ENCODE data around the gene NANOS2. TPM values are rescaled to one million over a fixed set of nuclear protein-coding genes. Genes with fewer than 3 reads are reported as not detected.

The NANOS2 gene
- total and polyA plus RNA-seq, 2 of the 13 experiments (the other 11 are each of a cell fraction or from before 2014, with no cell fraction given) = not detected

DNA sequence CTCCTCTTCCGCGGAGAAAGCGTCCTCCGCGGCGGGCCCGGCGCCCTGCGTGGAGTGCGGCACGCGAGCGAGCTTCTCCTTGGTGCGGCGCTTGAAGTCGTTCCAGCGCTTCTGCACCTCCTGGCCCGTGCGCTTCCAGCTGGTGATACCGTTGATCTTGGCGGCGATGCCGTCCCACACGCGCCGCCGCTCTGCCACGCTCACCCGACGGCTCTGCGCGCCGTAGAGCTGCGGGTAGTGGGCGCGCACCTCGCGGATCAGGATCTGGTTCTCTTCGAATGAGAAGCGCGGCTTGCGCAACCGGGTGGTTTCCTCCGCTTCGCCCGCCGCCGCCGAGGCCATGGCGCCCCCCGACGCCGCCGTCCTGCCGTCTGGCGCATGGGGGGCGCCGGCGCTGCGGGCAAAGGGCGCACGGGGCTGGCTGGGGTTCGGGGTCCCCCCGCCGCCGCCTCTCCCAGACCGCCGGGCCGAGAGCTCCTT lies 13.1 kb downstream of the NANOS2 start (continued):
- TF ChIP-seq, protein P1, sequence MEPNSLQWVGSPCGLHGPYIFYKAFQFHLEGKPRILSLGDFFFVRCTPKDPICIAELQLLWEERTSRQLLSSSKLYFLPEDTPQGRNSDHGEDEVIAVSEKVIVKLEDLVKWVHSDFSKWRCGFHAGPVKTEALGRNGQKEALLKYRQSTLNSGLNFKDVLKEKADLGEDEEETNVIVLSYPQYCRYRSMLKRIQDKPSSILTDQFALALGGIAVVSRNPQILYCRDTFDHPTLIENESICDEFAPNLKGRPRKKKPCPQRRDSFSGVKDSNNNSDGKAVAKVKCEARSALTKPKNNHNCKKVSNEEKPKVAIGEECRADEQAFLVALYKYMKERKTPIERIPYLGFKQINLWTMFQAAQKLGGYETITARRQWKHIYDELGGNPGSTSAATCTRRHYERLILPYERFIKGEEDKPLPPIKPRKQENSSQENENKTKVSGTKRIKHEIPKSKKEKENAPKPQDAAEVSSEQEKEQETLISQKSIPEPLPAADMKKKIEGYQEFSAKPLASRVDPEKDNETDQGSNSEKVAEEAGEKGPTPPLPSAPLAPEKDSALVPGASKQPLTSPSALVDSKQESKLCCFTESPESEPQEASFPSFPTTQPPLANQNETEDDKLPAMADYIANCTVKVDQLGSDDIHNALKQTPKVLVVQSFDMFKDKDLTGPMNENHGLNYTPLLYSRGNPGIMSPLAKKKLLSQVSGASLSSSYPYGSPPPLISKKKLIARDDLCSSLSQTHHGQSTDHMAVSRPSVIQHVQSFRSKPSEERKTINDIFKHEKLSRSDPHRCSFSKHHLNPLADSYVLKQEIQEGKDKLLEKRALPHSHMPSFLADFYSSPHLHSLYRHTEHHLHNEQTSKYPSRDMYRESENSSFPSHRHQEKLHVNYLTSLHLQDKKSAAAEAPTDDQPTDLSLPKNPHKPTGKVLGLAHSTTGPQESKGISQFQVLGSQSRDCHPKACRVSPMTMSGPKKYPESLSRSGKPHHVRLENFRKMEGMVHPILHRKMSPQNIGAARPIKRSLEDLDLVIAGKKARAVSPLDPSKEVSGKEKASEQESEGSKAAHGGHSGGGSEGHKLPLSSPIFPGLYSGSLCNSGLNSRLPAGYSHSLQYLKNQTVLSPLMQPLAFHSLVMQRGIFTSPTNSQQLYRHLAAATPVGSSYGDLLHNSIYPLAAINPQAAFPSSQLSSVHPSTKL (CRISPR knock-in tag; IDR thresholded peaks at IDR 0.05) = 0 out of 2 replicates have a peak, but pooled peaks have one; percentile 8
- TF ChIP-seq ZNF7 (CRISPR knock-in tag; IDR thresholded peaks at IDR 0.05) (no peak), HOXA7 (CRISPR knock-in tag; IDR thresholded peaks at IDR 0.05) (no peak), CHD4 (IDR thresholded peaks at IDR 0.05; ENCODE audit: borderline replicate concordance, low read length) (0 out of 2 replicates have a peak, but pooled peaks have one; percentile 53), POLR2AphosphoS2 (IDR thresholded peaks at IDR 0.05; ENCODE audit: low read depth, low read length) (no peak), ZFP62 (CRISPR knock-in tag; IDR thresholded peaks at IDR 0.05) (no peak), ZKSCAN8 (CRISPR knock-in tag; IDR thresholded peaks at IDR 0.05; ENCODE audit: borderline replicate concordance) (no peak), ISL2 (CRISPR knock-in tag; IDR thresholded peaks at IDR 0.05) (no peak), SSRP1 (CRISPR knock-in tag; IDR thresholded peaks at IDR 0.05) (no peak), GABPA (IDR thresholded peaks at IDR 0.05; ENCODE audit: low read depth, low read length) (no peak), GABPA (CRISPR knock-in tag; IDR thresholded peaks at IDR 0.05; ENCODE audit: low read depth) (no peak), ZNF234 (CRISPR knock-in tag; conservative IDR thresholded peaks at IDR 0.05) (no peak), ZNF709 (CRISPR knock-in tag; IDR thresholded peaks at IDR 0.05) (no peak), SP2 (CRISPR knock-in tag; IDR thresholded peaks at IDR 0.05) (no peak), ZEB1 (IDR thresholded peaks at IDR 0.05; ENCODE audit: insufficient replicate concordance, low read depth) (no peak), ZNF572 (CRISPR knock-in tag; IDR thresholded peaks at IDR 0.05) (no peak), PHF21A (CRISPR knock-in tag; IDR thresholded peaks at IDR 0.05) (0 out of 2 replicates have a peak, but pooled peaks have one; percentile 27), TBX3 (IDR thresholded peaks at IDR 0.05; ENCODE audit: borderline replicate concordance) (no peak), FLYWCH1 (CRISPR knock-in tag; IDR thresholded peaks at IDR 0.05) (no peak), TARDBP (CRISPR knock-in tag; IDR thresholded peaks at IDR 0.05) (no peak), HMG20B (CRISPR knock-in tag; conservative IDR thresholded peaks at IDR 0.05) (no peak), KMT2A (CRISPR knock-in tag; IDR thresholded peaks at IDR 0.05) (no peak), POLR2A (IDR thresholded peaks at IDR 0.05; ENCODE audit: insufficient read depth in 1 of 2, low read depth in 2 of 2, low read length in 2 of 2) (no peak), HOXA3 (CRISPR knock-in tag; IDR thresholded peaks at IDR 0.05) (peak; percentile 83), ZNF883 (CRISPR knock-in tag; IDR thresholded peaks at IDR 0.05; ENCODE audit: not compliant biosample characterization) (peak; percentile 40)
- TF ChIP-seq, protein P2, sequence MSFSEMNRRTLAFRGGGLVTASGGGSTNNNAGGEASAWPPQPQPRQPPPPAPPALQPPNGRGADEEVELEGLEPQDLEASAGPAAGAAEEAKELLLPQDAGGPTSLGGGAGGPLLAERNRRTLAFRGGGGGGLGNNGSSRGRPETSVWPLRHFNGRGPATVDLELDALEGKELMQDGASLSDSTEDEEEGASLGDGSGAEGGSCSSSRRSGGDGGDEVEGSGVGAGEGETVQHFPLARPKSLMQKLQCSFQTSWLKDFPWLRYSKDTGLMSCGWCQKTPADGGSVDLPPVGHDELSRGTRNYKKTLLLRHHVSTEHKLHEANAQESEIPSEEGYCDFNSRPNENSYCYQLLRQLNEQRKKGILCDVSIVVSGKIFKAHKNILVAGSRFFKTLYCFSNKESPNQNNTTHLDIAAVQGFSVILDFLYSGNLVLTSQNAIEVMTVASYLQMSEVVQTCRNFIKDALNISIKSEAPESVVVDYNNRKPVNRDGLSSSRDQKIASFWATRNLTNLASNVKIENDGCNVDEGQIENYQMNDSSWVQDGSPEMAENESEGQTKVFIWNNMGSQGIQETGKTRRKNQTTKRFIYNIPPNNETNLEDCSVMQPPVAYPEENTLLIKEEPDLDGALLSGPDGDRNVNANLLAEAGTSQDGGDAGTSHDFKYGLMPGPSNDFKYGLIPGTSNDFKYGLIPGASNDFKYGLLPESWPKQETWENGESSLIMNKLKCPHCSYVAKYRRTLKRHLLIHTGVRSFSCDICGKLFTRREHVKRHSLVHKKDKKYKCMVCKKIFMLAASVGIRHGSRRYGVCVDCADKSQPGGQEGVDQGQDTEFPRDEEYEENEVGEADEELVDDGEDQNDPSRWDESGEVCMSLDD (CRISPR knock-in tag; IDR thresholded peaks at IDR 0.05; ENCODE audit: borderline replicate concordance) = peak; percentile 56; the same call in 1 of the 2 replicates
- TF ChIP-seq, protein P3, sequence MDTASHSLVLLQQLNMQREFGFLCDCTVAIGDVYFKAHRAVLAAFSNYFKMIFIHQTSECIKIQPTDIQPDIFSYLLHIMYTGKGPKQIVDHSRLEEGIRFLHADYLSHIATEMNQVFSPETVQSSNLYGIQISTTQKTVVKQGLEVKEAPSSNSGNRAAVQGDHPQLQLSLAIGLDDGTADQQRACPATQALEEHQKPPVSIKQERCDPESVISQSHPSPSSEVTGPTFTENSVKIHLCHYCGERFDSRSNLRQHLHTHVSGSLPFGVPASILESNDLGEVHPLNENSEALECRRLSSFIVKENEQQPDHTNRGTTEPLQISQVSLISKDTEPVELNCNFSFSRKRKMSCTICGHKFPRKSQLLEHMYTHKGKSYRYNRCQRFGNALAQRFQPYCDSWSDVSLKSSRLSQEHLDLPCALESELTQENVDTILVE (CRISPR knock-in tag; IDR thresholded peaks at IDR 0.05) = 0 out of 2 replicates have a peak, but pooled peaks have one; percentile 21

All from HepG2 (cell line).